Upper lobe of left lung (tissue), 6 donors: Measurements from ENCODE around the gene IQCB1. TPM values are rescaled to one million over a fixed set of nuclear protein-coding genes. Genes with fewer than 3 reads are reported as not detected.

ENCODE experiments used
- ATAC-seq, 2 donors: fragments of 200-7000 bp; cut with Tn5 transposase; one replicate each; pipeline ENCODE4 v1.9.1; 2022; ENCODE audit warnings: mild to moderate bottlenecking in 2 of 2, moderate library complexity in 2 of 2; ENCODE audit not compliant: low FRiP score in 2 of 2
- DNase-seq, 2 donors: peaks; one replicate each; pipeline ENCODE4 v3.0.0-alpha.2; 2019 to 2020
- H3K27ac ChIP-seq, 4 donors: fragments of 200-600 bp; sonication (generic); one replicate each; pipeline ENCODE4 v1.5.1; 2016 to 2019
- H3K27me3 ChIP-seq, 4 donors: fragments of 200-600 bp; sonication (generic); one replicate each; pipeline ENCODE4 v1.5.1; 2017 to 2019
- H3K36me3 ChIP-seq, 4 donors: fragments of 200-600 bp; sonication (generic); one replicate each; pipeline ENCODE4 v1.5.1; 2016 to 2019
- H3K4me1 ChIP-seq, 4 donors: fragments of 200-600 bp; sonication (generic); one replicate each; pipeline ENCODE4 v1.5.1; 2018 to 2019
- H3K4me3 ChIP-seq, 4 donors: fragments of 200-600 bp; sonication (generic); one replicate each; pipeline ENCODE4 v1.5.1; 2017 to 2019; ENCODE audit warnings: mild to moderate bottlenecking in 2 of 4, moderate library complexity in 1 of 4
- H3K9me3 ChIP-seq, 4 donors: fragments of 200-600 bp; sonication (generic); one replicate each; pipeline ENCODE4 v1.5.1; 2018 to 2019
- CTCF ChIP-seq, 6 experiments: fragments of 450-650 bp in 4 of 6; fragments of 200-600 bp in 2 of 6; sonication (generic) in 2 of 6; IDR thresholded peaks; one replicate each; pipeline ENCODE4 v1.5.1; 2016 to 2019; ENCODE audit warnings: antibody characterized with exemption in 6 of 6
- EP300 ChIP-seq, 4 donors: sonication (generic); formaldehyde crosslinking; IDR thresholded peaks; one replicate each; pipeline ENCODE4 v1.5.1; 2017; ENCODE audit warnings: antibody characterized with exemption in 4 of 4, control low read depth in 2 of 4
- POLR2A ChIP-seq, 4 donors: fragments of 450-650 bp; IDR thresholded peaks; one replicate each; pipeline ENCODE4 v1.5.1; 2016 to 2017; ENCODE audit warnings: antibody characterized with exemption in 4 of 4, mild to moderate bottlenecking in 2 of 4
- POLR2AphosphoS5 ChIP-seq, 2 donors: sonication (generic); formaldehyde crosslinking; IDR thresholded peaks; one replicate each; pipeline ENCODE4 v1.5.1; 2017; ENCODE audit warnings: antibody characterized with exemption in 2 of 2
- WGBS, 2 donors: methylation state at CpG; one replicate each; pipeline ENCODE4 v1.1.5; 2017 to 2018; 5-methylcytosine and 5-hydroxymethylcytosine counted together
- total RNA-seq, 6 donors: library from RNA; depleted of rRNA in 4 of 6; stranded (reverse); fragments of >200 nt in 4 of 6; gene quantifications; one replicate each; pipeline versions ENCODE4 v1.1.0 to v1.2.1, GENCODE V29; 2016 to 2021
- donor health status: DM: no; HTN: no; CAD: no; lungs with moderate emphysema.
- donor health status: DM: no; HTN: yes; CAD: no; lungs with severe emphysema.

The IQCB1 gene
- total RNA-seq, 6 donors from 2014 or later = 11.4 to 43.1 (median 19.8) TPM

GRCh38 chr3:121740896-121741295, 94.0 kb downstream of the IQCB1 start:
- no peaks in the 10 kb centered on the region for H3K27me3 ChIP-seq
- 81 to 92% methylated on average over 2 of the region's 2 CpGs for WGBS, 2 donors
- peaks cover 1 to 5% (median 3%) of the 10 kb centered on the region in 4 donors for H3K4me1 ChIP-seq
- no peaks in the 10 kb centered on the region for H3K9me3 ChIP-seq
- no peak overlapping the region for H3K4me3 ChIP-seq
- TF ChIP-seq POLR2A (IDR thresholded peaks at IDR 0.05) = no peak
- no peak for TF ChIP-seq CTCF (IDR thresholded peaks at IDR 0.05)
- TF ChIP-seq EP300 (IDR thresholded peaks at IDR 0.05) = no peak
- no peak for TF ChIP-seq POLR2AphosphoS5 (IDR thresholded peaks at IDR 0.05)
- ATAC-seq (no peak), DNase-seq (no peak)
- no peak overlapping the region for H3K27ac ChIP-seq
- no peaks in the 10 kb centered on the region for H3K36me3 ChIP-seq

- DNase-seq (no peak), ATAC-seq (no peak)
- Histone ChIP-seq H3K9me3 (no peaks in the 10 kb centered on the region), H3K36me3 (no peaks in the 10 kb centered on the region), H3K4me3 (no peak overlapping the region), H3K27me3 (no peaks in the 10 kb centered on the region), H3K27ac (no peak overlapping the region), H3K4me1 (peaks cover 0 to 3% (median 0%) of the 10 kb centered on the region in 4 donors)
- no peak for TF ChIP-seq POLR2AphosphoS5 (IDR thresholded peaks at IDR 0.05)
- no peak for TF ChIP-seq EP300 (IDR thresholded peaks at IDR 0.05)
- TF ChIP-seq CTCF (IDR thresholded peaks at IDR 0.05) = no peak
- no peak for TF ChIP-seq POLR2A (IDR thresholded peaks at IDR 0.05)
Measured at GRCh38 chr3:121739902-121740301, 95.0 kb downstream of the IQCB1 start.

GRCh38 chr3:121737644-121738043, 97.2 kb downstream of the IQCB1 start:
- WGBS, 2 donors = 95 to 97% methylated on average over 4 of the region's 4 CpGs

GRCh38 chr3:121736112-121736511, 98.7 kb downstream of the IQCB1 start:
- Histone ChIP-seq H3K36me3 (no peaks in the 10 kb centered on the region), H3K4me3 (no peak overlapping the region), H3K9me3 (no peaks in the 10 kb centered on the region), H3K27ac (no peak overlapping the region), H3K4me1 (peaks cover 0 to 6% (median 2%) of the 10 kb centered on the region in 4 donors), H3K27me3 (no peaks in the 10 kb centered on the region)
- DNase-seq (no peak), ATAC-seq (no peak)
- TF ChIP-seq POLR2A (IDR thresholded peaks at IDR 0.05) (no peak), EP300 (IDR thresholded peaks at IDR 0.05) (no peak), POLR2AphosphoS5 (IDR thresholded peaks at IDR 0.05) (no peak), CTCF (IDR thresholded peaks at IDR 0.05) (no peak)
- 94 to 97% methylated on average over 3 of the region's 3 CpGs for WGBS, 2 donors

More at GRCh38 chr3:121737644-121738043, 97.2 kb downstream of the IQCB1 start:
- no peak for TF ChIP-seq EP300 (IDR thresholded peaks at IDR 0.05)
- no peak for TF ChIP-seq POLR2AphosphoS5 (IDR thresholded peaks at IDR 0.05)
- TF ChIP-seq CTCF (IDR thresholded peaks at IDR 0.05) = no peak
- no peak for TF ChIP-seq POLR2A (IDR thresholded peaks at IDR 0.05)
- Histone ChIP-seq H3K4me3 (no peak overlapping the region), H3K9me3 (no peaks in the 10 kb centered on the region), H3K27me3 (no peaks in the 10 kb centered on the region), H3K27ac (no peak overlapping the region), H3K36me3 (no peaks in the 10 kb centered on the region), H3K4me1 (peaks cover 0 to 3% (median 0%) of the 10 kb centered on the region in 4 donors)
- DNase-seq (no peak), ATAC-seq (no peak)

- Histone ChIP-seq H3K4me1 (peaks cover 0 to 9% (median 3%) of the 10 kb centered on the region in 4 donors), H3K9me3 (no peaks in the 10 kb centered on the region)
Measured at GRCh38 chr3:121735047-121735696, 99.7 kb downstream of the IQCB1 start.

More at GRCh38 chr3:121735047-121735696, 99.7 kb downstream of the IQCB1 start:
- DNase-seq (no peak), ATAC-seq (no peak)
- no peak for TF ChIP-seq POLR2AphosphoS5 (IDR thresholded peaks at IDR 0.05)
- no peak for TF ChIP-seq EP300 (IDR thresholded peaks at IDR 0.05)
- no peak for TF ChIP-seq POLR2A (IDR thresholded peaks at IDR 0.05)
- no peak for TF ChIP-seq CTCF (IDR thresholded peaks at IDR 0.05)
- Histone ChIP-seq H3K4me3 (no peak overlapping the region), H3K27ac (no peak overlapping the region), H3K27me3 (no peaks in the 10 kb centered on the region), H3K36me3 (peaks cover 0 to 6% (median 0%) of the 10 kb centered on the region in 4 donors)
